ENCODE data around the gene DMD. TPM values are rescaled to one million over a fixed set of nuclear protein-coding genes. Genes with fewer than 3 reads are reported as not detected.

DMD gene
- total and polyA plus RNA-seq, 2 of the 8 experiments (the other 6 are each of a cell fraction or from before 2014, with no cell fraction given) = 4.8 to 7.4 TPM

GRCh38 chrX:32525234-32525633 lies 686.1 kb downstream of the DMD start (continued):
- TF ChIP-seq CHD2 (IDR thresholded peaks at IDR 0.05; ENCODE audit: low read length) = no peak
- TF ChIP-seq CEBPB (IDR thresholded peaks at IDR 0.05; ENCODE audit: low read depth, low read length) = no peak

All from H1 (cell line).